ENCODE data around the gene ADK. TPM values are rescaled to one million over a fixed set of nuclear protein-coding genes. Genes with fewer than 3 reads are reported as not detected.

Gene ADK
- total RNA-seq, 1 experiment from 2014 or later = 26.8 TPM

DNA sequence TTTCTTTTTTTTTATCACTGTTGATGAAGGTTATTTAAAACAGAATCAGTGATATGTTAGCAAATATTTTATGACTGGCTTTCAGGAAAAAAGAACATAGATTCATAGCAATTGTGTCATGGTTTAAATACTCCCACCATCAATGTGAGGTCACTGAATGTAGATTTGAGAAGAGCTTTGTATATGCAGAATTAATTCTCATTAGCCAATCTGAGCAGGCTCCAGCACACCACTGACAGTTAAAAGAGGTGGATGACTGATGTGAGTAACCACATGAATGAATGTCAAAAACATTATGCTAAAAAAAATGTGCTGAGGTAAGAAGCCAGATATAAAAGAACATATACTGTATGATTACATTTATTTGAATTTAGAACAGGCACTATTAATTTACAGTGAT is 500.5 kb downstream of the ADK start:
- Histone ChIP-seq H4K20me1 (ENCODE audit: control insufficient read depth, insufficient read depth, insufficient read length) (no peaks in the 10 kb centered on the region), H2BK12ac (ENCODE audit: insufficient read length, low read depth, low read length) (no peak overlapping the region), H4K5ac (ENCODE audit: insufficient read length, low read depth, low read length) (no peak overlapping the region), H3K27me3 (ENCODE audit: insufficient read depth, low read length) (no peaks in the 10 kb centered on the region), H3K9ac (ENCODE audit: extremely low read depth, insufficient read length, low read length) (no peak overlapping the region), H3K4ac (ENCODE audit: low read depth, low read length) (no peak overlapping the region), H2BK120ac (ENCODE audit: low read depth, low read length, poor library complexity, severe bottlenecking) (no peak overlapping the region), H3K18ac (ENCODE audit: insufficient read length, low read depth, low read length) (no peak overlapping the region), H3K23ac (ENCODE audit: insufficient read length, low read depth, low read length) (no peak overlapping the region), H2BK5ac (ENCODE audit: insufficient read length, low read length) (no peak overlapping the region), H4K91ac (ENCODE audit: insufficient read length, low read depth, low read length) (no peak overlapping the region), H3K4me1 (ENCODE audit: insufficient read depth, low read length) (peaks cover under 1% of the 10 kb centered on the region; the same call in 1 of the 2 replicates), H3K27ac (ENCODE audit: insufficient read length, low read depth, low read length) (no peak overlapping the region), H3K79me1 (ENCODE audit: insufficient read depth, low read depth, low read length, poor library complexity, severe bottlenecking) (no peaks in the 10 kb centered on the region), H2BK20ac (ENCODE audit: low read depth, low read length, poor library complexity, severe bottlenecking) (no peak overlapping the region), H3T11ph (ENCODE audit: low read length) (no peak overlapping the region), H3K23me2 (ENCODE audit: insufficient read length, low read depth, low read length, poor library complexity, severe bottlenecking) (no peaks in the 10 kb centered on the region), H2AK5ac (ENCODE audit: insufficient read length, low read length) (no peak overlapping the region), H3K79me2 (ENCODE audit: insufficient read depth, low read length) (peaks cover 2% of the 10 kb centered on the region), H2BK15ac (ENCODE audit: low read depth, low read length) (no peak overlapping the region), H2AFZ (ENCODE audit: low read length) (no peak overlapping the region), H3K9me3 (ENCODE audit: control insufficient read depth, low read depth, low read length) (no peaks in the 10 kb centered on the region), H3K56ac (ENCODE audit: insufficient read length, low read depth, low read length) (no peak overlapping the region), H4K8ac (replicated peaks; ENCODE audit: insufficient read length, low read depth, low read length) (no peak overlapping the region), H3K4me2 (ENCODE audit: insufficient read depth, insufficient read length, low read length) (no peak overlapping the region), H3K14ac (ENCODE audit: insufficient read depth, low read length) (no peak overlapping the region)
- TF ChIP-seq, protein P1, sequence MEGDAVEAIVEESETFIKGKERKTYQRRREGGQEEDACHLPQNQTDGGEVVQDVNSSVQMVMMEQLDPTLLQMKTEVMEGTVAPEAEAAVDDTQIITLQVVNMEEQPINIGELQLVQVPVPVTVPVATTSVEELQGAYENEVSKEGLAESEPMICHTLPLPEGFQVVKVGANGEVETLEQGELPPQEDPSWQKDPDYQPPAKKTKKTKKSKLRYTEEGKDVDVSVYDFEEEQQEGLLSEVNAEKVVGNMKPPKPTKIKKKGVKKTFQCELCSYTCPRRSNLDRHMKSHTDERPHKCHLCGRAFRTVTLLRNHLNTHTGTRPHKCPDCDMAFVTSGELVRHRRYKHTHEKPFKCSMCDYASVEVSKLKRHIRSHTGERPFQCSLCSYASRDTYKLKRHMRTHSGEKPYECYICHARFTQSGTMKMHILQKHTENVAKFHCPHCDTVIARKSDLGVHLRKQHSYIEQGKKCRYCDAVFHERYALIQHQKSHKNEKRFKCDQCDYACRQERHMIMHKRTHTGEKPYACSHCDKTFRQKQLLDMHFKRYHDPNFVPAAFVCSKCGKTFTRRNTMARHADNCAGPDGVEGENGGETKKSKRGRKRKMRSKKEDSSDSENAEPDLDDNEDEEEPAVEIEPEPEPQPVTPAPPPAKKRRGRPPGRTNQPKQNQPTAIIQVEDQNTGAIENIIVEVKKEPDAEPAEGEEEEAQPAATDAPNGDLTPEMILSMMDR (conservative IDR thresholded peaks at IDR 0.05) = no peak
- H3K27me3 Mint-ChIP-seq (ENCODE audit: low read depth) = no peaks in the 10 kb centered on the region
- peaks cover 0 to 5% (median 5%) of the 10 kb centered on the region in 3 experiments; a peak in 4 of 7 replicates for H3K36me3 Mint-ChIP-seq (ENCODE audit: insufficient read depth in 1 of 3, low read depth in 3 of 3)
- no peaks in the 10 kb centered on the region for H3K9me3 Mint-ChIP-seq
- H3K4me3 Mint-ChIP-seq = no peak overlapping the region
- H3K27ac Mint-ChIP-seq = no peak overlapping the region
- peaks cover 1% of the 10 kb centered on the region in 2 experiments for H3K4me1 Mint-ChIP-seq
- DNase-seq = no peak
